SU-DHL-6 (cell line): Measurements from ENCODE around the gene GRIK2.

Source experiments
- H2AFZ ChIP-seq: fragments of 200-600 bp; sonication (generic); 2 replicates; pipeline ENCODE4 v1.6.1; 2014; ENCODE audit warnings: low read depth, mild to moderate bottlenecking, moderate library complexity, mixed read lengths, antibody characterized with exemption, low read length; ENCODE audit not compliant: severe bottlenecking
- H3F3A ChIP-seq: fragments of 200-600 bp; shearing (Covaris generic); 2 replicates; pipeline ENCODE4 v1.6.0; 2016; ENCODE audit warnings: antibody characterized with exemption, mild to moderate bottlenecking; ENCODE audit not compliant: insufficient read depth
- H3K27ac ChIP-seq: fragments of 200-600 bp; sonication (generic); 2 replicates; pipeline ENCODE4 v1.5.1; 2016; ENCODE audit warnings: low read depth, mild to moderate bottlenecking, low read length, moderate library complexity, mixed read lengths
- H3K27me3 ChIP-seq: fragments of 200-600 bp; sonication (generic), shearing (Covaris generic); 2 replicates; pipeline ENCODE4 v1.6.0; 2014; ENCODE audit warnings: mild to moderate bottlenecking, low read length
- H3K36me3 ChIP-seq: fragments of 200-600 bp; sonication (generic); 2 replicates; pipeline ENCODE4 v1.6.1; 2014; ENCODE audit warnings: mild to moderate bottlenecking, low read length, mixed read lengths
- H3K4me2 ChIP-seq: fragments of 300-600, 200-600 bp; shearing (Covaris generic), sonication (generic); 2 replicates; pipeline ENCODE4 v1.6.0; 2014; ENCODE audit warnings: low read length, low read depth, mild to moderate bottlenecking; ENCODE audit not compliant: poor library complexity, severe bottlenecking
- H3K4me3 ChIP-seq: fragments of 200-600 bp; sonication (generic); 2 replicates; pipeline ENCODE4 v1.5.1; 2014; ENCODE audit warnings: antibody characterized with exemption, low read length, mild to moderate bottlenecking, mixed read lengths; ENCODE audit not compliant: insufficient read depth, poor library complexity, severe bottlenecking
- H3K79me2 ChIP-seq: fragments of 200-600 bp; sonication (generic); 2 replicates; pipeline ENCODE4 v1.6.1; 2014; ENCODE audit warnings: mild to moderate bottlenecking, low read length, moderate library complexity; ENCODE audit not compliant: insufficient read depth
- H3K9ac ChIP-seq: fragments of 200-600 bp; sonication (generic); 2 replicates; pipeline ENCODE4 v1.7.0; 2014; ENCODE audit warnings: mild to moderate bottlenecking, low read length
- H3K9me2 ChIP-seq: fragments of 200-600 bp; sonication (generic); replicated peaks from 2 replicates; pipeline ENCODE4 v1.6.1; 2014; ENCODE audit warnings: low read length; ENCODE audit not compliant: insufficient read depth
- H3K9me3 ChIP-seq: fragments of 200-600 bp; sonication (generic); 2 replicates; pipeline ENCODE4 v1.6.1; 2014; ENCODE audit warnings: low read length, mixed read lengths; ENCODE audit not compliant: insufficient read depth
- H4K20me1 ChIP-seq: fragments of 200-600 bp; sonication (generic); 2 replicates; pipeline ENCODE4 v1.6.1; 2014; ENCODE audit warnings: low read depth, mild to moderate bottlenecking, antibody characterized with exemption, low read length, moderate library complexity, mixed read lengths
- EZH2phosphoT487 ChIP-seq: fragments of 200-600 bp; sonication (generic), shearing (Covaris generic); conservative IDR thresholded peaks from 2 replicates; pipeline ENCODE4 v1.6.1; 2018; ENCODE audit warnings: mild to moderate bottlenecking, antibody characterized with exemption, low read length, moderate library complexity, mixed read lengths
- TF ChIP-seq, protein P1 (sequence below): fragments of 200-600 bp; sonication (generic); IDR thresholded peaks from one replicate; pipeline ENCODE4 v1.5.1; 2017; ENCODE audit warnings: antibody characterized with exemption, mild to moderate bottlenecking, low read length, moderate library complexity; ENCODE audit not compliant: insufficient read depth, poor library complexity, severe bottlenecking

GRIK2 gene

GRCh38 chr6:101770116-101770515 is 376.6 kb downstream of the GRIK2 start:
- Histone ChIP-seq H3K4me2 (no peak overlapping the region), H4K20me1 (no peaks in the 10 kb centered on the region), H3K36me3 (no peaks in the 10 kb centered on the region), H3K79me2 (no peaks in the 10 kb centered on the region), H3K27me3 (no peaks in the 10 kb centered on the region), H3K9me3 (no peaks in the 10 kb centered on the region), H3K9me2 (no peaks in the 10 kb centered on the region), H2AFZ (no peak overlapping the region), H3K27ac (no peak overlapping the region), H3F3A (no peaks in the 10 kb centered on the region), H3K4me3 (no peak overlapping the region), H3K9ac (no peak overlapping the region)
- TF ChIP-seq, protein P1, sequence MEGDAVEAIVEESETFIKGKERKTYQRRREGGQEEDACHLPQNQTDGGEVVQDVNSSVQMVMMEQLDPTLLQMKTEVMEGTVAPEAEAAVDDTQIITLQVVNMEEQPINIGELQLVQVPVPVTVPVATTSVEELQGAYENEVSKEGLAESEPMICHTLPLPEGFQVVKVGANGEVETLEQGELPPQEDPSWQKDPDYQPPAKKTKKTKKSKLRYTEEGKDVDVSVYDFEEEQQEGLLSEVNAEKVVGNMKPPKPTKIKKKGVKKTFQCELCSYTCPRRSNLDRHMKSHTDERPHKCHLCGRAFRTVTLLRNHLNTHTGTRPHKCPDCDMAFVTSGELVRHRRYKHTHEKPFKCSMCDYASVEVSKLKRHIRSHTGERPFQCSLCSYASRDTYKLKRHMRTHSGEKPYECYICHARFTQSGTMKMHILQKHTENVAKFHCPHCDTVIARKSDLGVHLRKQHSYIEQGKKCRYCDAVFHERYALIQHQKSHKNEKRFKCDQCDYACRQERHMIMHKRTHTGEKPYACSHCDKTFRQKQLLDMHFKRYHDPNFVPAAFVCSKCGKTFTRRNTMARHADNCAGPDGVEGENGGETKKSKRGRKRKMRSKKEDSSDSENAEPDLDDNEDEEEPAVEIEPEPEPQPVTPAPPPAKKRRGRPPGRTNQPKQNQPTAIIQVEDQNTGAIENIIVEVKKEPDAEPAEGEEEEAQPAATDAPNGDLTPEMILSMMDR = no peak
- TF ChIP-seq EZH2phosphoT487 = no peak

DNA sequence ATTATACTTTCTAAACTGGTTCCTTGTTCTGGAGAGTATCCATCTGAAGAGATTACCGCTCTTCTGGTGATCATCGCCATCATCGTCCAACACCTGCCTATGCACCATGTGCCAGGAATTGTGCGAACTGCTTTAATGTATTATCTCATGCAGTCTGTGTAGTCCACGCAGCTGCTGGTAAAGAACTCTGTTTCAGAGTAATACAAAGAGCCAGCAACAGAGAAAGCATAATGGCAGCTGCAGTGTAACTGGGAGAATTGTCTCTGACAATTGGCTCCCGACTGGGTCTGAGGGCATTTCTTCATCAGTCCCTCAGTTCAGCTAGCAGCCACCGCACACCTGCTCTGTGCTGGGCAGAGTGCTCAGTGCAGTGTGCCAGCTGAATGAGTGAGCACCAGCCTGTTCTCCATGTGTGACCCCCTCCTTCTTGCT is 383.4 kb downstream of the GRIK2 start:
- no peaks in the 10 kb centered on the region for H4K20me1 ChIP-seq
- H3K27me3 ChIP-seq = no peaks in the 10 kb centered on the region
- no peak overlapping the region for H3K4me3 ChIP-seq
- H3K9ac ChIP-seq = no peak overlapping the region
- no peaks in the 10 kb centered on the region for H3K9me2 ChIP-seq
- H3K79me2 ChIP-seq = no peaks in the 10 kb centered on the region
- H2AFZ ChIP-seq = no peak overlapping the region
- H3K4me2 ChIP-seq = no peak overlapping the region
- no peaks in the 10 kb centered on the region for H3F3A ChIP-seq
- no peaks in the 10 kb centered on the region for H3K9me3 ChIP-seq
- H3K36me3 ChIP-seq = no peaks in the 10 kb centered on the region
- no peak for TF ChIP-seq EZH2phosphoT487
- TF ChIP-seq, protein P1 = no peak
- no peak overlapping the region for H3K27ac ChIP-seq

DNA sequence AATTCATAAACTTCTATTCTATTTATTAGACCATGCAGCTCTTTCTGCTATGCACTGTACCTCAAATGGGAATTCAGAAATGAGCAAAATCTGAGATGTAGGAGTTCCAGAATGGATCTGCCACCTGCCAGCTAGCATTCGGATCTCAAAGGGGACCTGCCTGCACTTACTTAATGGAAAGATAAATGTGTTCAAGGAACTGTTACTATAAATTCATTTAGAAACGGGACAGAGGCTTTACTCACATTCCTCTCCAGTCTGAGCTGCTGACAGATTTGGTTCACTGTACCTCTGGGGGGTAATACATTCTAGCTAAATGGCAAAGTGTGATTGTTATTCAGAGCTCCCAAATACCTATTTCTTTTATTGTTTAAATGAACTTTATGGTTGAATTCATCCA is 384.1 kb downstream of the GRIK2 start:
- H3K79me2 ChIP-seq = no peaks in the 10 kb centered on the region
- H3K4me3 ChIP-seq = no peak overlapping the region
- H3K9ac ChIP-seq = no peak overlapping the region
- H2AFZ ChIP-seq = no peak overlapping the region
- no peaks in the 10 kb centered on the region for H4K20me1 ChIP-seq
- H3K9me2 ChIP-seq = no peaks in the 10 kb centered on the region
- no peaks in the 10 kb centered on the region for H3K36me3 ChIP-seq
- H3F3A ChIP-seq = no peaks in the 10 kb centered on the region
- no peaks in the 10 kb centered on the region for H3K9me3 ChIP-seq
- TF ChIP-seq, protein P1 = no peak
- TF ChIP-seq EZH2phosphoT487 = no peak
- no peak overlapping the region for H3K4me2 ChIP-seq
- H3K27ac ChIP-seq = no peak overlapping the region
- no peaks in the 10 kb centered on the region for H3K27me3 ChIP-seq
